Measurements from ENCODE around the gene BLOC1S6. TPM values are rescaled to one million over a fixed set of nuclear protein-coding genes. Genes with fewer than 3 reads are reported as not detected.

BLOC1S6 gene
- total and polyA plus RNA-seq, 2 donors from 2014 or later: 14.8 to 35.0 TPM

GRCh38 chr15:45551676-45552075 lies 35.5 kb upstream of the BLOC1S6 start:
- H3K27me3 ChIP-seq (ENCODE audit: control insufficient read depth, insufficient read depth, low read length): no peaks in the 10 kb centered on the region
- H3K9ac ChIP-seq (ENCODE audit: low read length in 3 of 3): no peak overlapping the region
- H3K9me3 ChIP-seq (ENCODE audit: control insufficient read depth in 2 of 3, insufficient read depth in 1 of 3, low read length in 3 of 3): no peaks in the 10 kb centered on the region
- DNase-seq (no peak), FAIRE-seq (no peak)
- intact Hi-C loops (cut with DNase I): no loop called here
- no peak overlapping the region for H3K27ac ChIP-seq (ENCODE audit: low read depth in 2 of 2, low read length in 2 of 2)
- no peak overlapping the region for H3K4me3 ChIP-seq (ENCODE audit: low read length in 3 of 3)
- TF ChIP-seq CTCF (IDR thresholded peaks at IDR 0.05; ENCODE audit: borderline replicate concordance, extremely low read depth, insufficient read depth): no peak
- H3K4me1 ChIP-seq (ENCODE audit: control insufficient read depth in 2 of 3, insufficient read depth in 2 of 3, low read depth in 1 of 3, low read length in 3 of 3): no peaks in the 10 kb centered on the region
- no peaks in the 10 kb centered on the region for H3K36me3 ChIP-seq (ENCODE audit: control insufficient read depth in 2 of 3, insufficient read depth in 3 of 3, low read length in 3 of 3)

GRCh38 chr15:45555934-45556608 lies 31.1 kb upstream of the BLOC1S6 start:
- Histone ChIP-seq H3K9me3 (ENCODE audit: control insufficient read depth in 2 of 3, insufficient read depth in 1 of 3, low read length in 3 of 3) (no peaks in the 10 kb centered on the region), H3K4me1 (ENCODE audit: control insufficient read depth in 2 of 3, insufficient read depth in 2 of 3, low read depth in 1 of 3, low read length in 3 of 3) (no peaks in the 10 kb centered on the region), H3K36me3 (ENCODE audit: control insufficient read depth in 2 of 3, insufficient read depth in 3 of 3, low read length in 3 of 3) (no peaks in the 10 kb centered on the region), H3K27me3 (ENCODE audit: control insufficient read depth, insufficient read depth, low read length) (no peaks in the 10 kb centered on the region), H3K4me3 (ENCODE audit: low read length in 3 of 3) (no peak overlapping the region), H3K9ac (ENCODE audit: low read length in 3 of 3) (no peak overlapping the region), H3K27ac (ENCODE audit: low read depth in 2 of 2, low read length in 2 of 2) (no peak overlapping the region)
- intact Hi-C loops (cut with DNase I): no loop called here
- FAIRE-seq (no peak), DNase-seq (no peak)
- no peak for TF ChIP-seq CTCF (IDR thresholded peaks at IDR 0.05; ENCODE audit: borderline replicate concordance, extremely low read depth, insufficient read depth)

GRCh38 chr15:45572617-45573016 lies 14.6 kb upstream of the BLOC1S6 start:
- Histone ChIP-seq H3K27me3 (ENCODE audit: control insufficient read depth, insufficient read depth, low read length) (no peaks in the 10 kb centered on the region), H3K4me3 (ENCODE audit: low read length in 3 of 3) (no peak overlapping the region), H3K36me3 (ENCODE audit: control insufficient read depth in 2 of 3, insufficient read depth in 3 of 3, low read length in 3 of 3) (no peaks in the 10 kb centered on the region), H3K4me1 (ENCODE audit: control insufficient read depth in 2 of 3, insufficient read depth in 2 of 3, low read depth in 1 of 3, low read length in 3 of 3) (no peaks in the 10 kb centered on the region), H3K27ac (ENCODE audit: low read depth in 2 of 2, low read length in 2 of 2) (no peak overlapping the region), H3K9me3 (ENCODE audit: control insufficient read depth in 2 of 3, insufficient read depth in 1 of 3, low read length in 3 of 3) (no peaks in the 10 kb centered on the region), H3K9ac (ENCODE audit: low read length in 3 of 3) (no peak overlapping the region)
- DNase-seq: no peak
- TF ChIP-seq CTCF (IDR thresholded peaks at IDR 0.05; ENCODE audit: borderline replicate concordance, extremely low read depth, insufficient read depth): no peak
- FAIRE-seq: no peak
- intact Hi-C loops (cut with DNase I): no loop called here

Data from kidney (tissue), 14 donors.